Measurements from ENCODE around the gene LRRC36.

GRCh38 chr16:67399218-67399733, 72.7 kb downstream of the LRRC36 start:
- peak in 2 of 3 experiments; percentile 86 to 96; a peak in 3 of 4 replicates for TF ChIP-seq CTCF (IDR thresholded peaks at IDR 0.05; ENCODE audit: control extremely low read depth in 1 of 3, insufficient read depth in 1 of 3, low read depth in 1 of 3, low read length in 3 of 3)
- TF ChIP-seq POLR2AphosphoS5 (IDR thresholded peaks at IDR 0.05; ENCODE audit: low read depth, low read length) = no peak
- TF ChIP-seq RAD21 (IDR thresholded peaks at IDR 0.05 in 1 of 2, conservative IDR thresholded peaks at IDR 0.05 in 1 of 2; ENCODE audit: low read depth in 2 of 2, low read length in 2 of 2) = peak; percentile 88 to 91
- TF ChIP-seq JUN (IDR thresholded peaks at IDR 0.05; ENCODE audit: low read depth, low read length) = no peak
- TF ChIP-seq CEBPB (IDR thresholded peaks at IDR 0.05; ENCODE audit: low read depth, low read length) = no peak
